ENCODE results near the gene GLB1L3.

DNA sequence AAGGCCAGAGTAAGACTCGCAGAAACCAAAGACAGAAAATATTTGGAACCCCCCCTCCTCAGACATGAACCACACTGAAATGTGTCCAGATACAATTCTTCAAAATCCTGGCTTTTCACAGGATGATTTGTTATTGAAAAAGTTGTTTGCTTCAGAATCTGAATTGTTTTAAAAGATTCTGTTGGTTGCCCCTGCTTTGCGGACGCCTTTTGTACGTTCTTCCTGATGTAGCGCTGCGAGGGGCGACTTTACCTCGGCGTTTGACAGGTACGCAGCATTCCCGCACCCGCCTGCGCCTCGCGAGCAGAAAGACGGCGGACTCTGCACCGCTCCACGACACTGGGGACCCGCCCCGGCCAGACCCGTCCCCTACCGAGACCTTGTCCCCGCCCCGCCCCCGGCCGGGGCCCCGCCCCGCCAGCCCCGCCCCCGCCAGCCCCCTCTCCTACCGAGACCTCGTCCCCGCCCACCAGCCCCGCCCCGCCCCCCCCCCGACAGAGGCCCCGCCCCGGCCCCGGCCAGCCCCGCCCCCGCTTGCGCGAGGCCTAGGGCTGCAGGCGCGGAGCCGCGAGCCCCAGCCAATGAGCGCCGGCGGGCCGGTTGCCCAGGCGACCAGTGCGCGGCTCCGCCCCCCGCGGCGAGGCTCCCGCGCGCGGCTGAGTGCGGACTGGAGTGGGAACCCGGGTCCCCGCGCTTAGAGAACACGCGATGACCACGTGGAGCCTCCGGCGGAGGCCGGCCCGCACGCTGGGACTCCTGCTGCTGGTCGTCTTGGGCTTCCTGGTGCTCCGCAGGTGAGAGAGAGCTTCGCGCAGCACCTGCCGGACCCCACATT lies 55.4 kb downstream of the GLB1L3 start, which contains the start of gene GLB1L2:
- TF ChIP-seq SRF (IDR thresholded peaks at IDR 0.05; ENCODE audit: low read depth) (no peak), POLR2A (IDR thresholded peaks at IDR 0.05; ENCODE audit: borderline replicate concordance, extremely low read depth, insufficient read depth, insufficient read length) (no peak)
- TF ChIP-seq, protein P1, sequence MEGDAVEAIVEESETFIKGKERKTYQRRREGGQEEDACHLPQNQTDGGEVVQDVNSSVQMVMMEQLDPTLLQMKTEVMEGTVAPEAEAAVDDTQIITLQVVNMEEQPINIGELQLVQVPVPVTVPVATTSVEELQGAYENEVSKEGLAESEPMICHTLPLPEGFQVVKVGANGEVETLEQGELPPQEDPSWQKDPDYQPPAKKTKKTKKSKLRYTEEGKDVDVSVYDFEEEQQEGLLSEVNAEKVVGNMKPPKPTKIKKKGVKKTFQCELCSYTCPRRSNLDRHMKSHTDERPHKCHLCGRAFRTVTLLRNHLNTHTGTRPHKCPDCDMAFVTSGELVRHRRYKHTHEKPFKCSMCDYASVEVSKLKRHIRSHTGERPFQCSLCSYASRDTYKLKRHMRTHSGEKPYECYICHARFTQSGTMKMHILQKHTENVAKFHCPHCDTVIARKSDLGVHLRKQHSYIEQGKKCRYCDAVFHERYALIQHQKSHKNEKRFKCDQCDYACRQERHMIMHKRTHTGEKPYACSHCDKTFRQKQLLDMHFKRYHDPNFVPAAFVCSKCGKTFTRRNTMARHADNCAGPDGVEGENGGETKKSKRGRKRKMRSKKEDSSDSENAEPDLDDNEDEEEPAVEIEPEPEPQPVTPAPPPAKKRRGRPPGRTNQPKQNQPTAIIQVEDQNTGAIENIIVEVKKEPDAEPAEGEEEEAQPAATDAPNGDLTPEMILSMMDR (IDR thresholded peaks at IDR 0.05 in 2 of 3, conservative IDR thresholded peaks at IDR 0.05 in 1 of 3; ENCODE audit: borderline replicate concordance in 1 of 3, insufficient read depth in 1 of 3, low read depth in 2 of 3, low read length in 2 of 3) = no peak
